GM12875 (cell line): ENCODE data around the gene COL13A1.

Experiments
- H3K4me3 ChIP-seq: one replicate; pipeline ENCODE4 v1.5.1; 2011; ENCODE audit warnings: low read depth, low read length, control low read depth
- CTCF ChIP-seq: IDR thresholded peaks from 2 replicates; pipeline ENCODE4 v1.5.1; 2011; ENCODE audit warnings: low read depth, mild to moderate bottlenecking, control low read depth, inconsistent platforms, low read length, moderate library complexity, borderline replicate concordance; ENCODE audit not compliant: insufficient read depth

The COL13A1 gene

DNA sequence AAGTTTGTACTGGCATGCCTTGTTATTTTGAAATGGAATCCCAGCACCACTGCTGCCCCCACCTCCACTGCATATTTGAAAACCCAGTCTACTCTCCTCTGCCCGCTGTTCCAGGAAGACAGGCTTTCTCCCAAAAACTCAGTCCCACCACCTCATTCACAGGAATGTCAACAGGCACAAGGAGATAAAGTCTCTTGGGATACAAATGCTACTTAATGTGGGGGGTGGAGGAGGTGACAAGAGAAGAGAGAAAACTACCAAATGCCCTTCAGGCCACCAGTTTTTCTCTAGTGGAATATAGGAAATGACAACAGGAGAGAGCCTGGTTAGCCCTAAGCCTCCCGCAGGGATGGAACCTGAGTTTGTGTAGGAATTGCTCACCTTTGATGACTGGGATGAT is 1.0 kb upstream of the COL13A1 start:
- TF ChIP-seq CTCF, result no peak
- no peak overlapping the region for H3K4me3 ChIP-seq

DNA sequence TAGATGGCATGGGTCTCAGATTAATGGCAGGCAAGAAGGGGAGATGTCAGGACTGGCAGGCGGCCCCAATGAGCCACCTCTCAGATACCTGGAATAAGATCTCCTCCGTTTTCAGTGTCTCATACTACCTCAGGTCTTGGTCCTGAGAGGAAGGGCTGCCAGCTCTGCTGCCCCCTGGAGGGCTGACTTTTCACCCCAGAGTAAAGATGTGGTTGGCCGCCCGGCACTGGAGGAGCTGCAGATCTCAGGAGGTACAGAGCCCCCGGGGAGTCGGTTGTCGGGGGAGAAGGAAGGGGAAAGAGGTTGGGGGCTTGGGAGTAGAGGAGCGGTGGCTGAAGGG is 642 bp upstream of the COL13A1 start:
- no peak overlapping the region for H3K4me3 ChIP-seq
- TF ChIP-seq CTCF, result peak; percentile 66

DNA sequence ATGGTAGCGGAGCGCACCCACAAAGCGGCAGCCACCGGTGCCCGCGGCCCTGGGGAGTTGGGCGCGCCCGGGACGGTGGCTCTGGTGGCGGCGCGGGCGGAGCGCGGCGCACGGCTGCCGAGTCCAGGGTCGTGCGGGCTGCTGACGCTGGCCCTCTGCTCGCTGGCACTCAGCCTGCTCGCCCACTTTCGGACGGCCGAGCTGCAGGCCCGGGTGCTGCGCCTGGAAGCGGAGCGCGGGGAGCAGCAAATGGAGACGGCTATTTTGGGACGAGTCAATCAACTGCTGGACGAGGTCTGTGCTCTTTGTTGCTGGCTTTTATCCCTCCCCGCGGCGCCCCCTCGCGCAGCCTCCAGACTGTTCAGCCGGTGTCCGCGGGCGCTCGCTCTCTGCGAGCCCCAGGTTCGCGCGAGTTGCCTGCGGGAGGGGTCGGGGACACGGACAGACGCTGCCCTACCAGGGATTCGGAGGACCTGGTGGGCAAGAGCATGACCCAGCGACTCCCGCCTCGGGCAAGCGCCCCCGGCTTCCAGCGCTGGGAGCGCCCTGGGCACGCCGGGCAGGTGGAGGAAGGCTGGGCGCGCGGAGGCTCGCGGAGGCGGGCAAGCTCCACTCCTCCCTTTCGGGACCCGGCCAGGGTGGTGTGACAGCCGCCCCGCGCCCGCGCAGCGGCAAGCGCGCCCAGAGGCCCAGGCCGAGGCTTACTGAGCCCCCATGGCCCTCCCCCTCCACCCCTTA is 887 bp downstream of the COL13A1 start:
- no peak overlapping the region for H3K4me3 ChIP-seq

DNA sequence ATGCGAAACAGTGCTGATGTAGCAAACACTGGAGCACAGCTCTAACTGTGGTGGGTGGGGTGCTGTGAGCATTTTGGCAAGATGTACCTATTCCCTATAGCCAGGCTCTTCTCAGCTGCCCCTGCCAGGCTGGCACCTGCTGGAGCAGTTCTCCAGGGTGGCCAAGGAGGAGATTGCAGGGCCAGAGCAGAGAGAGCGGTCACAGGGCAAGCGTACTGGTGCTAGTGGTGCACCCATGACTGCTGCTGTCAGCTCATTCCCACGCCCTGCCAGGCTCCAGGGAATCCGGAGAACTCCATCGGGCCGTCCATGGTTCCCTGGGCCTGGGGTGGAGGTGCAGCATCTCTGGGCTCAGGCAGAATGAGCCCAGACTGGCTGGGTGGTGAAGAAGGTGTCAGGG is 2.1 kb downstream of the COL13A1 start:
- TF ChIP-seq CTCF, result no peak
- H3K4me3 ChIP-seq, result no peak overlapping the region

More for the DNA sequence above, 887 bp downstream of the COL13A1 start:
- TF ChIP-seq CTCF, result no peak

GRCh38 chr10:69804775-69805174 is 3.1 kb downstream of the COL13A1 start:
- H3K4me3 ChIP-seq, result no peak overlapping the region
- TF ChIP-seq CTCF, result no peak

DNA sequence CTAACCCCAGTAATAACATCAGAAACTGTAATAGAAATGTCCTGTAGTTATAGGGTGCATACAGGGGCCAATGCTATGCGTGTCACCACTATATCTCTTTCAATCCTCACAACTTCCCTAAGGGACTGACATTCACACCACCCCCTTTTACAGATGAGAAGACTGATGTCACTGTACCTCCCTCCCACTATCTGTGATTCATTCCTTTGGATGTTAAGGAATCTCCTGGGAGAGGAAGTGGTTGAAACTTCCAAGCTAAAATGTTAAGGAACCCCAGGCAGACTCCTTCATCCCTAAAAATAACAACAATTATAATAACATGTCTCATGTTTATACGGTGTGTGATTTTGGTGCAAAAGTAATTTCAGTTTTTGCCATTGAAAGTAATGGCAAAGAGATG is 5.4 kb downstream of the COL13A1 start:
- no peak for TF ChIP-seq CTCF
- no peak overlapping the region for H3K4me3 ChIP-seq

GRCh38 chr10:69807696-69808095 is 6.0 kb downstream of the COL13A1 start:
- no peak overlapping the region for H3K4me3 ChIP-seq
- TF ChIP-seq CTCF, result no peak
